Smooth muscle cell of the brain vasculature (primary cell): ENCODE measurements around the gene NPAS3.

Experiments used
- DNase-seq: peaks from one replicate; pipeline ENCODE4 v3.0.0-alpha.2; 2012; ENCODE audit warnings: low read depth, low spot score

NPAS3 gene

DNA sequence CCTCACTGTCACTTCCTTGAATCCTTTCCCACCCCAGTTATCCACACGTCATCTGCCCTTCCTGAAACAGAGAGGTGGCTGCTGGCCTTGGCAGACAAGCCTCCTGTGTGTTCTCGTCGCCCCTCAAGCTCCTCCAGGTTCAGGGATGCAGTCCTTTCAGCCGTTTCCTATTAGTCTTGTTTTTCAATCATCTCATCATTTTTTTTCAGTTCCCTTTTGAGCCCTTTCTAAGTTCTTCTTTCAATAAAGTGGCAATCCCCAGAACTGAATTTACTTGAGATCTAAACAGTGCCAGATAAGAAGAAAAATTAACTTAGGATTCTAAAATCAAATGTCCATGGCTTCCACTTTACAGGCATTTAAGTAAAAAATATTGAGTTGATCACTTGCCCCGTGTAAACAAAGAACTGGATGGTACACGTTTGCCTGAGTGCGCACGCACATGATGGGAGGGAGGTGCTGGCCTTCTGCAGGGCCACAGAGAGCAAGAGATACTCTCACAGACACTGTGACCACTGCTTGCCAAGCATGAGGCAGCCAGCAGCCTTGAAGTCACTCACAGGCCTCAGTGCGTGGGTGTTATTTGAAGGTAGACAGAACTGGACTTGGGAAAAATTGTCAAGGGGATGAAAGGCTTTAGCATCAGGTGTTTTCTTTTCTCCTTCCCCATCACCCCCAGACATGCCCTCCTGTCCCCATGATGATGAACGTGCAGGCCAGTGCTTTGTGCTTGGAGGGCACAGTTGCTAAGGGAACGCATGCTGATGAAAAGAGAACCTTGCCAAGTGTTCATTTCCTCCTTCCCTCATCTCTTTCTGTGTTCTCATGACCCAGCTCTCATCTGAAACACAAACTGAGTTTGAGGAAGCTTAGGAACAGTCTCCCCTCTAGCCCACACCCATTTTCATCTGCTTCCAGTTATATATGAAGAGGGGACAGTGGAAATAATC, 603.9 kb downstream of the NPAS3 start:
- no peak for DNase-seq

DNA sequence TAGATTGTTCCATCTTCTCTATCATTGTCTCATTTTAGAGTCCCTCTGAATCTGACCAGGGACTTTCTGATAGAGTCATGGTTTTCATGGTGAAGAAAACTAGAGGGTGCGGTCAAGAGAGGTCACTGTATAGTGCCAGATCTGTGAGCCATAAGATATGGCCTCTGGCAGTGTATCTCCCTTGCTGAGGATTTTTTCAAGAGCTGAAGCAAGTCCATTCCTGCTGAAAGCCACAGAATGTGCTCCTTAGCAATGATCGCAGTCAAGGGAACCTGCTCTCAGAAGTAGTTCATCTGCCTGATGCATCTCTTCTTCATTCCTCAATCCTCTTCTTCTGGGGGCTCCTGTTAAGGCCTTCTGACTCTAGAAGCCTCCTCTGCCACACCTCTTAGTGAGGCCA, 607.0 kb downstream of the NPAS3 start:
- no peak for DNase-seq

DNA sequence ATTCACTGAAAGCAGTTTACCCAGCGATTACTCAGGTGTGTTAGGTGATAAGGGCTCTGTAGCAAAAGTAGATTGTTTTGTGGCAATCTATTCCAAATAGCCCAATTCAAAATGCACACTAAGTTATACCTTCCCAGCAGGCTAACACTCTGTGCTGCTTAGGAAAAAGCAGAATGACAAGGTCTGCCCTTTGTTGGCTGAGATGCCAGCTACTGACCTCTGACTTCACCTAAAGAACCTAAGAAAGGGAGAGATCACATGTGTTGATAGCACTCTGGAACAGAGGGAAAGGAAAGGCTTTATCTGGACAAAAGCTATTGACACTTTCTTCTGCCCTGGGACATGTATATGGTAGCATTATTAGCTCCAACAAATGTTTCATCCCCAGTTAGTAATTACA, 609.9 kb downstream of the NPAS3 start:
- no peak for DNase-seq

DNA sequence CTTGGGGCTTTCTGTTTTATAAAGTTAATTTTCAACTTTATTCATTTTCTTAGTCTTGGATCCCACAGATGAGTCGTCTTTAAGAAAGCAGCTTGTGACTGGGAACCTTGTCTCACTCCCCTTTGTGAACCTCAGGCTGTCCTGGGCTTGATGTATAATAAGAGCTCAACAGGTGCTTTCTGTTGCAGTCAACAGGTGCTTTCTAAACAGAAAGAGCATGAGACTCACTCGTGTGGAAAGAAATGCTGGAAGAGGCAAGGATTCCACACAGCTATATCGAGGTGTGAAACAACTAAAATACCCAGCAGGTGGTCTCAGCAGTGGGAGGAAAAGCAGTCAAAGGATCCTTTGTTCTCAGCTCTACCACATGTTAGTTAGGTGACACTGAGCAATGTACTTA, 613.3 kb downstream of the NPAS3 start:
- no peak for DNase-seq

DNA sequence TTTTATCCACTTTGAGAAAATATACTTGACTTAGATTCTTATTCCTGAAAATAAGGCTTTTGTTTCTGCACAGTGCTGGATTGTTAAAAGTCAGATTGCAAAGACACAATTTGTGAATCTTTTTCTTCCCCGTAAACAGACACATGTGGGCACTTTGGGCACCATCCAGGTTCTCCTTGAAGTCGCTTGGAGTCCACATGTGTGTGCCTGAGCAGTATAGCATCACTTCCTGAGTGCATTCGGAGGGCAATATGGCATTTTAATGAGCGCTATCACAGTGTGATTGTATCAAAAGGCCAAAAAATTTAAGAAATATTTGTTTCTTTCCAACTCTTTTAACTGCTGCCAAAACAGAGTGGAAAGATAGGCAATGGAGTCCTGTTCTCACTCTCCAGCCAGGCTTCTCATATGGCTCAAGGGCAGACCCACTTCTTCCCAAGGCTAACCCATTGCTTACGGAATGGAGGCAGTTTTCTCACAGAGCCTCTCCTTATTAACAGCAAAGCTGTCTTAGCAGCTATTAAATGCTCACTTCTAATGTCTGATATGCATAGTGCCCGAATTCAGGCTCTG, 615.1 kb downstream of the NPAS3 start:
- no peak for DNase-seq

DNA sequence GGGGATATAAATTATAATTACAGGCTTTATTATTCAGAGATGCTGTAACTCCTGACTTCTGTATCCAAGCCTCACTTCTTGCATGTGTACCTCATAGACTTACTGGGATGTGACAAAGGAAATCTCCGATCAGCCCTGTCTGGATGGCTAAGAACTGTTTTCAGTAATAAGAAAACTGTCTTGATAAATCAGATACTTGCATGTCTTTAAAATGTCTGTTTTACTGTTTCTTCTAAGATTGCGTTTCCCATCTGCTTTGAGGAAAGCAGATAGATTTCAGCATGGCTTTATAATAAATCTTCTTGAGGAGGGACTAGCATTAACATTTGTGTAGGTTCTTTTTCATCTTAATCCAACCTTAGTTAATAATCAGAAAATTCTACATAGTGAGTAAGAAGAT, 616.3 kb downstream of the NPAS3 start:
- no peak for DNase-seq

DNA sequence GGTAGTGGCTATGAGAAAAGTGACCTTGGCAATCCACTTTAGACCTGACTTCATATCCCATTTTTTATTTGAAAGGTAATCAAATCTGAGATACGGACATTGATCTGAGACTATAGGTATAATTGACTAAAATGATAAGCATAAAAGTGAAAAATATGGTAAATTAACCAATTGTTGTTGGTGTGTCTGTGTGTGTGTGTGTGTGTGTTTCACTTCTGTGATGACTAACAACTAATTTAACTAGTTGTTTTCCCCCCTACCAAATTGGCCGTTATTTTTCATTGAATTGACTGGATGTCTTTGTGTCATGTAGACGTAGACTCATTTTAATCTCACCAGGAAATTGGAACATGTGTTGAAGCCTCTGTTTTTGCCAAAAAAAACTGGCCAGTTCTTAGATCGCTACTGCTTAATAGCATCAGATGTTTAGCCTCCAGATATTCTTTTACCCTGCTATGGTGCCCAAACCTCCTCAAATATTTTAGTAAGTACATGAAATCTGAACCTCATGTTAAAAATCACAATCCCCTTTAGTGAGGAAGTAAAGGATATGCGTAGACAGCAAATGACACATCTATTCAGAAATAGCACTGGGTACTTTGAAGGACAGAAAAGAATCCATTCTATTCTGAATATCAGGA, 617.2 kb downstream of the NPAS3 start:
- no peak for DNase-seq

DNA sequence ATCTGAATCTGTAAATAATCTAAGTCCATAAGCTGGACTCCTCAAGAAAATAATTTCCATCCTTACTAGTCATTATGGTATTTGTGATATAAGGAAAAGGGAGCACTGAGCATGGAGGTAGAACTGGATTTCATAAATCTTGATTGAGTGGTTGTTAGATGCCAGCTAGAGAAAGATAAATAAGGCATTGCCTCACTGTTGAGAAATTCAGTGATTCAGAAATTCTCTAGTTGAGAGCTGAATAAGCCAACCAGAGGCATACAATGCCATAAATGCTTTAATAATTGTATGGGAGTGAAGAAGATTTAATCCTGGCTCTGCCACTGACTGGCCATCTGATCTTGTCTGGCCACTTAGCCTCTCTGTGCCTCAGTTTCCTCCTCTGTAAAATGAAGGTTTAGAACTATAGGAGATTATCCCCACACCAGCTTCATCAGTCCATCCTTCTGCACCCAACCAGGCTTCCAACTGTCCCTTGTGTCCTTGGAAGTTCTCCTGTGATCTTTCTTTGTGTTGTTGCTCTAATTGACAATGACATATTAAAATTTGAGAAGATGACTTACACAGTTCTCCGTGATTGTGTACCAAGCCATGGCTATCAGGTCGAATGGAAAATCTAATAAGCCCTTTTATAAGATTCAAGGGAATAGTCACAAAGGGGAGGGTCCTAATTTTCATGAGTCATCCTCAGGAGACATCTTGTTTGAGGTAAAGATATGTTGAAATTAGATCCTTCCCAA, 617.9 kb downstream of the NPAS3 start:
- no peak for DNase-seq

DNA sequence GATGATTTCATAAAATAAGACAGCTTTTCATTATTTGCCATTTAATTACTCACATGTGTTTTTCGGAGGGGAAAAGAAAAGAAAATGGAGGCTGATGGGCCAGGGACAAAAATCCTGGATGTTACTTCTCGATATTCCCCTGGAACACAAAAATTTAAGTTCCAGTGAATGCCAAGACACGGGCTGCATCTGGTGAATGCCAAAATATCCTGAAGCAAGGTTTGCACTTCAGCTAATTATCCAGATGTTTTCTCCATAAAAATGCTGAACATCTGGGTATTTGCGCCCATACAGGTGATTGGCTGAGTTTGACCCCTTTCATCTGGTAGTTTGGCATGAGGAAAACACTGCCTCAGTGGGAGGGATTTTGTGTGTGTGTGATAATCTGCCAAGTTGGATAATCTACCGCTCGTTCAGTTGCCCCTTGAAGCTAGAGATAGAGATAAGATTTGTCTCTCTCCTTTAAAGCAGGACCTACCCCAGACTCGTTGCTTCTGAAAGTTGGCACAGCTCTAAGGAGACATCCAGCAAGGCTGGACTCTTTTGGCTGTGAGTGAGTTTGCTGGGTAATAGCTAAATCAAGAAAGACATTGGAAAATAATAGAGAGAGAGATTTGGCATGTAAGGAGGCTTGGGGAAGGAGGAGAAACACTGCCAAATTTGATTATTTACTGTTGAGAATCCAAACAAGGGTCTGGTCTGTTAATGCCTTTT, 622.2 kb downstream of the NPAS3 start:
- DNase-seq: no peak

DNA sequence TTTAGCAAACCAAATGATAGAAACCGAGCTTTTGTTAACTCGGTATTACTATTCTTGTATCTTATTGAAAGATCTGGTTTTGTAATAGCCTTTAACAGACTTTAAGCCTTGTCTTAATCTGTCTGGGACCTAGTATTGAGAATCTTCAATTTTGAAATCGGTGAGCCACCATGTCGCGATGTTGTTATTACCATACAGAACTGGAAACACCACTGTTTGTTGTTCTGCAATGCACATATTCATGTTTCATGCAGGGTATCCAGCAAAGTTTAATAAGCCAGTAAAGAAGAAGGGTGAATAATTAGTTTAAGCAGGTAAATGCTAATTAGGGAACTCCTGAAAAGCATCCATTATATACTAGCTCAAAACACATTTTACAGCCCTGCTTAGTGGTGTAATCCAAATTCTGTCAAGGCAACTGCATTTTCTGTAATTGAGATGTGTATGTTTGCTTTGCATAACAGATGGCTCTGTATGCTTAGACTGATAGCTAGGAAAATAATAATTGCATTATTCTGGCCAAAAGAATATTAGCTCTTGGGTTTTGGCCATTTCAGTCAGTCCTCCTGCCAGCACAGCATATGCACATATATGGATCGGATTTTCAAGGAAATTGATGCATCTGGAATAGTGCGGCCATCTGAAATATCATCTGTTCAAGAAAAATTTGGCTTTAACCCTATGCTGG, 623.0 kb downstream of the NPAS3 start:
- no peak for DNase-seq

DNA sequence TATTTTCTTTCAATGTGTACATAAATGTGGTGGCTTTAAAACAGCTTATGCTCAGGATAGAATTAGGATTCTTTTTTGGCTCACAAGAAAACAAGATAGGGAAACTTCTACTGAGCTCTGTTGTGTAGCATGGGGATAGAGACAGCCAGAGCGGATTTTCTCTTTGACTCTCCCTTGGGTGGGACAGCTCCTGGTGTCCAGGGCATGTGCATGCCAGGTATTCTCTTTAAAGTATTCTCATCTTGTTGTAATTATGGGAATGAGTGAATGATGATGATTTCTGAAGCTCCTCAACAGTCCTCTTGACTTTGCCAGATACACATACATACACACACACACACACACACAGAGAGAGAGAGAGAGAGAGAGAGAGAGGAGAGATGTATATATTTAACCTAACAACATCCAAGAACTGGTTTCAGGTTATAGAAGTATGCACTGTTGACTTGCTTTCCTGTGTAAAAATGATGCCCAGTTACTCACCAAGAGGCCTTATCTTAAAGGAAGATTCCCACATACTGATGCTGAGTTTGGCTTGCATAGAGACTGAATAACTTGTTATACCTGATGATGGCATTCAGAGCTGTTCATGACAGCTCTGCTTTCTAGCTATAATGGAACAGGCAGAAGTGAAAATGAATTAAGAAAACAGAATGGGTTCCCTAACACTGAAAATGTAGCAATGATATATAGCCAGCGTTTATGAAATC, 624.7 kb downstream of the NPAS3 start:
- no peak for DNase-seq

DNA sequence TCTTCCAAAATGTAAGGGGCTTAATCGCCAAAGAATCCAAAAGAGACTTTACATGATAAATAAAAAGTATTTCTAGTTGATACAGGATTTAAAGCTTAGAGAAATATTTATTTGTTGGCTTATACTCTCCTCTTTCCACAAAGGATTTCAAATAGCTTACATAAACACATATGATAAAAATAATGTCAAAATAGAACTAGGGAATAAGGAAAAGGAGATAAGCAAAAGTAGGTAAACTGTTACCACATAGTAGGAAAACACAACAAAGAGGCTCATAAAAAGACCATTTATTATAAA, 625.2 kb downstream of the NPAS3 start:
- no peak for DNase-seq

DNA sequence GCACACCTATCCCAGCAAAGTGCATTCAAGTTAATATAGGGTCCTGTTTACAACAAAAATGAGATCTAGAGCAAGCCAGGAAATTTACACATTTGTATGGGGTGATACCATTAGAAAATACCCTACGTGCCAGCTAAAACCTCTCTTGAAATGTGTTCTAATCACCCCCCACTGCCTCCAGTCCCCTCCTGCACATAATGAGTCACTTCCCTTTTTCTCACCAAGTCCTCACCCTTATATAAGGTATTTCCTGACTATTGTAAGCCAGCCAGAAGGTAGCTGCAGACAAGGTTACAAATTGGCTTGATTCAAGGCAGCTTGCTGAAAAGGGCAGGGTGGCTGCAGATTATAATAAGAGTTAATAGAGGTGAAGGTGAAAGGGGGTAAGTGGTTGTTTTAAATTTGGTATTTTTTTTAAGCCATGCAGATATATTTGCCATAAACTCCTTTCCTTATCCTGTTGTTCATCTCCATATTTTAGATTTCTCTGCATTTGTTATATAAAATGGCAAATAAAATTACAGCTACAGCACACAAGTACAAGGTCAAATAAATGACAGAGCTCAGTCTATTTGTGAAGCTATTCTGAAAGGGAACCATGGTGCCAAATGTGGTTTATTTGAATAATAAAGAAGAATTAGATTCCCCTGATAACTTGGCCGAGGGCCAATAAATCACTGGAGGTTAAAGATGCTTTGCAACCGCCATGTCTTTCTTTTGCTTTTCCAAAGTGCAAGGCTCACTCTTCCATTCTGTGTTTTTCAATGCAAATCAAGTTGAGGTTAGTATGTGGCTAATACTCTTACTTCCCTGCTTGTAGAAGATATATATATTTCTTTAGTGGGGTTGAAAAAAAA, 626.3 kb downstream of the NPAS3 start:
- peak; percentile 39 for DNase-seq

DNA sequence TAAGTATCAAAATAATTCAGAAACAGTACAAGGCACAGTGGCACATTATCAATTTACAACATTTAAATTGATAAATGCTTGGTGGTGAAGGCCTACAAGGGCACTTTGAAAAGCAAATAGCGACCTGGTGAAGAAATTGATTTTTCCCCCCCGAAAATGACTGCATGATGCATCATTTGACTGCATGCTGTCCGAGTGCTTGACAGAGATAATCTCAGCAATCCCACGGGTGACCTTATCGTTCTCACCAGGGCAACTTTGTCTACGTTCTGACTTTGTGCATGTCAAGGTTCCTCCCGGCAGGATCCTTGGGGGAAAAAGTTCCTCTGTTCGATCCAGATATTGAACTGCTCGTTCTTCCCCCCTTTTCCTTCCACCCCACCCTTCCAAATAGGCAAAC, 627.4 kb downstream of the NPAS3 start:
- no peak for DNase-seq

DNA sequence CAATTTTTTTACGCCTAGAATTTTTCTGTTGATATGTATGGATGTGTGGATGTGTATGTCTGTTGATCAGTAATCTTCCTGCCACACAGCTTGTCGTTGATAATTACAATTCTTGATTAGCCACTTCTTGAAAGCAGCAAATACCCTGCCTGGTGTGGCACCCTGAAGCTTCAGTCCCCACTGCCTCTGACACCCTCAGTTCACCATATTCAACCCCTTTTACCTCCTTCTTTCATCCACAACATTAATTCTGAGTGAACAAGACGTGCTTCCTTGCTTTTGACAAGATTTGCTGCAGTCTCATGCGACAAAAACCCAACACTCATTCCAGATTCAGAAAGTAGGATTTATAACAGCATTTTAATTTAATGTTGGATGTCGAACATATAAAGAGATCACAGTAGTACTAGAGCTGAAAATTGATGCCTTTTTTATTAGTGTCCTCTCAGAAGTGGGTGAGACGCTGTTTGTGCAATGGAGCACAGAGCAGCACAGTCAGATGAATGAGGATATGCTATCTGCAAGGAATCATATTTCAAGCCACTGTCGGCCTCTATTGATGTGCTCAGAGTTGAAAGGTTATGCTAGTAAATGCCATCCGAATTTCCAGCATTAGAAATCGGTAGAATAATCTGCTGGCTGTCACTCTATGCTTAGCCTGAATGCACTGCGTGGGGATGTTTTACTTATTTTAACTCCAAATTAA, 628.5 kb downstream of the NPAS3 start:
- DNase-seq: no peak

DNA sequence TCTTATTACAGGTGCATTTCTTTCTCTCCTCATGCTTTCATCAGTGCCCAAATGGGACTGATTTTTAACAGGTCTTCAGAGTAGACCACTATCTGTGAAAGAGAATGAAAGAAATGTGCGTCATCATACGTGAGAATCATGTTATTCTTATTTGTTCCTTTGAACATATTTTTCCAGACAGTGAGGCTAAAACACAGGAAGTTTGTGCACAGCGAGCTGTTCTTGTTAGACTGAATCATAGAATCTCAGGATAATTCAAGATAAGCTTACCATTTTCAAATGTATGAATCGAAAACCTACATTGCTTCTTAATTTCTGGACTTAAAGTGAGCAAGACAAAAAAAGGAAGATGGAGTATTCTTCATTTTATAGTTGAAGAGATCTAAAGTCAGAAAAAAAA, 629.1 kb downstream of the NPAS3 start:
- peak; percentile 40 for DNase-seq

DNA sequence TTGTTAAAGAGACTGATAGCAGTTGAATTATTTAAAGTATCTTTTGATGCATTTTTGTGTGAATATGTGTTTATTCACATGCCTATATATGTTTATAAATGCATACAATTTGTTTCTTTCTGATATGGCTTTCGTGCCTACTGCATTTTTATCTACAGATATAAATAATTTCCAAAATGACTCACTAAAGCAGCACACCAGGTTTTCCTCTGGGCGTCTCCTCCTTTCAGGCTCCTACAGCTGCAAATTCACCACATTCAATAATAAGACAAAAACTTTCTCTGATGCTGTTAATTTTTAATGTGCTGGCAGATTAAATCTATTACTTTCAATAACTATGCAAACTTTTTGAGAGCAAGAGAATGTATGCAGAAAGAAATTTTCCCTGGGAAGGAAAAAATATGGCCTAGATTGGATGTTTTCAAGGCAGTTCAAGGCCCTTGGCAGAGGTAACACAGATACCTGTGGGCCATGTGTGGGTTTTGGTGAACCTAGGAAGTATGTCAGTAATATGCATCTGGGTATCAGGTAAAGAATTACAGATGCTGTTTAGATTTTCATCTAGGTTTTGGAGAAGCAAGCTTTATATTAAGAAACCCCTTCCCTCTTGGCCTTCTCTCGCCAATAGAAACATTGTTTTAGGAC, 630.4 kb downstream of the NPAS3 start:
- DNase-seq: no peak
